GM10847 (cell line): ENCODE results near the gene GDPGP1.
A peak's percentile ranks its signal among the peaks of the same experiment; 100 is the strongest.

Source experiments
- POLR2A ChIP-seq: IDR thresholded peaks from 2 replicates; pipeline ENCODE4 v1.6.1; 2011; ENCODE audit not compliant: insufficient read length; ENCODE audit errors: extremely low read depth

GDPGP1 gene

GRCh38 chr15:90261811-90262210 lies 27.8 kb downstream of the GDPGP1 start:
- TF ChIP-seq POLR2A = no peak

GRCh38 chr15:90262426-90262825 lies 28.4 kb downstream of the GDPGP1 start:
- TF ChIP-seq POLR2A = no peak

DNA sequence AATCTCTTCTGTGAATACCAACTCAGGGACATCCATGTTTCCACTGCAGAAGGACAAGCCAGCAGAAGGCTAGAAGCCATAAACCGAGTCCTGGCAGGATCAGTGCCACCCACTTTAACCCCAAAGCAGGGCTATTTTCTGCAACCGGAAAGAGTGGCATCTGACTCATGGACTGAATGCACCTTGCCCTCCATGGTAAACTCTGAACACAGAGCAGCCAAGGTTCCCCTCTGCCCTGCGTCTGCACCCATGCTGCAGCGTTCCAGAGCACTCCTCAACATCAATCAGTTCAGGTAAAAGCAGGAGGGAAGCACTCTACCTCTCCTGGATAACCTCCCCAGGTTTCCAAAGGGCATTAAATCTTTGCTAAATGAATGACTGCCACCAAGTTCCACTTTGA lies 30.7 kb downstream of the GDPGP1 start:
- no peak for TF ChIP-seq POLR2A

GRCh38 chr15:90265271-90266060 lies 31.5 kb downstream of the GDPGP1 start, which contains the start of gene NGRN:
Gene NGRN, plus strand, starts transcription at chr15:90265672. Its CDS starts 41 bp downstream, at chr15:90265713.
- peak; percentile 91 for TF ChIP-seq POLR2A

GRCh38 chr15:90266061-90266431 lies 32.0 kb downstream of the GDPGP1 start:
- TF ChIP-seq POLR2A = no peak

DNA sequence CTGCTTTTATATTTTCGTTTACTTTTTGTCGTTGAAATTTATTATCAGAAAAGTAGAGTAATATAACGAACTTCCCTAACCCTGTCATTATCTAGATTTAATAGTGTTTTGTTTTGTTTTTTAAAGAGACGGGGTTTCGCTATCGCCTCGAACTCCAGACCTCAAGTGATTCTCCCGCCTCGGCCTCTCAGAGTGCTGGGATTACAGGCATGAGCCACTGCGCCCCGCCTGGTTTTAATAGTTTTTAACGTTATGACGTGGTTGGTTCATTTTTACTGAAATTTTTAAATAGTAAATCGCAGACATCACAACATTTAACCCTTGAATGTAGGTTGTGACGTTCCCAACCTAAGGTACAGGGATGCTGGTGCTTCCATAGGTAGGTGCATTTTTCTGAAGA lies 32.5 kb downstream of the GDPGP1 start:
- no peak for TF ChIP-seq POLR2A

DNA sequence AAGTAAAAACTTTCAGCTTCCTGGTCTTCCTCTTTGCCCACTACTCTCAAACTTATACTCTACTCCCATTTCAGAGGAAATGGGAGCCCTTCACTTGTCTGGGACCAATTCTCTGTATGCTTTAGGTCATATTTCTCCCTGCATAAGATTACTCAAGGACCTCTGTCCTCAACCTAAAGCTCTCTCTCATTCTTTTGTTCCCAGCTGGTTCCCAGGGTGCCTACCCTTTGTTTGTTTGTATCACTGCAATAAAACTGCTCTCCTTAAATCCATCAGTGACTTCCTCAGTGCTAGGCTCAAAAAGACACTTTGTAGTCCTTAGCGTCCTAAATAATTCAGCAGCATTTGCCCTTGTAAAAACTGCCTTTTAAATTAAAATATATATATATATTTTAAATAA lies 34.4 kb downstream of the GDPGP1 start:
- no peak for TF ChIP-seq POLR2A

- no peak for TF ChIP-seq POLR2A
These were observed 36.6 kb downstream of the GDPGP1 start for GRCh38 chr15:90270502-90271150.

GRCh38 chr15:90271459-90272166 lies 37.6 kb downstream of the GDPGP1 start:
- no peak for TF ChIP-seq POLR2A

- TF ChIP-seq POLR2A = no peak
These were observed 52.7 kb downstream of the GDPGP1 start for GRCh38 chr15:90286678-90287077.

DNA sequence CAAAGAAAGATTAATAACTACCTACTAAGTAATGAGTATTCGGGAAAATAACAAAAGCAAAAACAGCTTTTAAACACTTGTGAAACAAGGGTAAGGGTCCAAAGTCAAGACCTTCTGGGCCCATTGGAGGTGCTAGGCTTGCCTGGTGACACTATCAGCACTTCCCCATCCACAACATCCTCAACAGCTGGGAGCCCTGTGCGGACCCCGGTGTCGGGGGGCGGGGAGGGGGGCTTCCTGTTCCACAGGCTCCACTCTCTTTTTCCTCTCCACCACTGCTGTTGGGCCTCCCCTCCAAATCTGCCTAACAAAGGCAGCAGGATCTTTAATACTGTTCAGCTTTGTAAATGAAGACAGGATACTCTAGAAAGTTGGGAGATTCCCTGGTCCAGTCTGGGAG lies 53.1 kb downstream of the GDPGP1 start:
- TF ChIP-seq POLR2A = no peak

GRCh38 chr15:90287946-90288345 lies 53.9 kb downstream of the GDPGP1 start:
- no peak for TF ChIP-seq POLR2A

DNA sequence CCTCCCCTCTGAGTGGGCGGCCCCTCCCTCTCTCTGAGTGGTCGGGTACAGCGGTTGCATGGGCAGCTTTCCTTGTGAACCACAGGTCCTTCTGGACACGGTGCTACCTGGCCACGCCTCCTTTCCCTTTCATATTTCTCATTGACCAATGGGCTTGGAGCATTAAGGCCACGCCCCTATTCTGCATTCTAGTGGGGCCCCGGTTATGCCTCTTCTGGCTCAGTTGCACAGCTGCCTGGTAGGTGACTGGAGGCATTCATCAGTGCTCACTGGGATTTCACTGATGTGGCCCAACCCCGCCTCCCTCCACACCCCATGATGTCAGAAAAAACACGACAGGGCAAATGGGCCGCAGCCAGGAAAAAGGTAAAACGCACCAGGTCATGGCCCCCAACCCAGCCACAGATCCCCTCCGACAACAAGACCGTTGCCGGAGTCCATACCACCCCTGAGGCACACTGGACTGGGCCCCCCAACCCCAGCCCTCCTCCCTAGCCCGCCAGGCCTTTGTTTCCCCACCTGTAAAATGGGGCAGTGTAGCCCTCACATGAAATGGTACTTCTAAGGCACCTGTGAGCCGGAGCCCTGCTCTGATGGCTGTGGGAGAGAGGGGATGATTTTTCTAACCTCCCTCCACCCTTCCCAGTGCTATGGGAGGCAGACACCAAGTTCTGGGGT lies 57.8 kb downstream of the GDPGP1 start:
- no peak for TF ChIP-seq POLR2A

DNA sequence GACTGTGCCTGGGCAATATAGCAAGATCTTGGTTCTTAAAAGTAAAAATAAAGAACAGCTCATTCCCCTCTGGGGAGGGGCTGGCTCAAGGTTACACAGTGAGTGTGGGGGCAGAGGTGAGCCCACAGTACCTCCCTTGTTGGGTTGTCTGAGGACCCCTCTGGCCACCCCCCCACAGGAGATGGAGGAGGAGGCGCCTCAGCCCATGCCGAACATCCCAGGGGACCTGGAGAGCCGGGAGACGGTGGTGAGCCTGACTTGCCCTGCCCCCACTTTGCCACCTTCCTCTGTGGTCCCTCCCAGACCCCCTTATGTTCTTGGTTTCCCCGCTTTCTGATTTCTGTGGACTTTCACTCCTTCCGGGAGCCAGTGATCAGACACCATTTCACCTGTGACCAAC lies 60.1 kb downstream of the GDPGP1 start:
- TF ChIP-seq POLR2A = no peak

- TF ChIP-seq POLR2A = no peak
These were observed 60.7 kb downstream of the GDPGP1 start for GRCh38 chr15:90294601-90295269.
